HL-60/S4 treated with retinoic acid at 250 ng/mL for 4 days and 3 days (cell line): Measurements from ENCODE around the gene NPFF.
"Not testable (repeated sequence)": the region's sequence is repeated elsewhere in the genome, so short reads cannot be mapped to it uniquely, and the experiment has no call there.

Experiments
- in situ Hi-C: fragments of 300-500 bp; cut with MboI; formaldehyde crosslinking; loops from 2 replicates; pipeline ENCODE4 v1.7.0; 2022; ENCODE audit warnings: low sequenced_read_pairs

The NPFF gene, protein sequence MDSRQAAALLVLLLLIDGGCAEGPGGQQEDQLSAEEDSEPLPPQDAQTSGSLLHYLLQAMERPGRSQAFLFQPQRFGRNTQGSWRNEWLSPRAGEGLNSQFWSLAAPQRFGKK

GRCh38 chr12:53506881-53507602 lies at the start of gene NPFF:
Gene NPFF, minus strand, starts transcription at chr12:53507484. Its CDS starts 10 bp downstream, at chr12:53507474.
- in situ Hi-C loops = no loop called here

DNA sequence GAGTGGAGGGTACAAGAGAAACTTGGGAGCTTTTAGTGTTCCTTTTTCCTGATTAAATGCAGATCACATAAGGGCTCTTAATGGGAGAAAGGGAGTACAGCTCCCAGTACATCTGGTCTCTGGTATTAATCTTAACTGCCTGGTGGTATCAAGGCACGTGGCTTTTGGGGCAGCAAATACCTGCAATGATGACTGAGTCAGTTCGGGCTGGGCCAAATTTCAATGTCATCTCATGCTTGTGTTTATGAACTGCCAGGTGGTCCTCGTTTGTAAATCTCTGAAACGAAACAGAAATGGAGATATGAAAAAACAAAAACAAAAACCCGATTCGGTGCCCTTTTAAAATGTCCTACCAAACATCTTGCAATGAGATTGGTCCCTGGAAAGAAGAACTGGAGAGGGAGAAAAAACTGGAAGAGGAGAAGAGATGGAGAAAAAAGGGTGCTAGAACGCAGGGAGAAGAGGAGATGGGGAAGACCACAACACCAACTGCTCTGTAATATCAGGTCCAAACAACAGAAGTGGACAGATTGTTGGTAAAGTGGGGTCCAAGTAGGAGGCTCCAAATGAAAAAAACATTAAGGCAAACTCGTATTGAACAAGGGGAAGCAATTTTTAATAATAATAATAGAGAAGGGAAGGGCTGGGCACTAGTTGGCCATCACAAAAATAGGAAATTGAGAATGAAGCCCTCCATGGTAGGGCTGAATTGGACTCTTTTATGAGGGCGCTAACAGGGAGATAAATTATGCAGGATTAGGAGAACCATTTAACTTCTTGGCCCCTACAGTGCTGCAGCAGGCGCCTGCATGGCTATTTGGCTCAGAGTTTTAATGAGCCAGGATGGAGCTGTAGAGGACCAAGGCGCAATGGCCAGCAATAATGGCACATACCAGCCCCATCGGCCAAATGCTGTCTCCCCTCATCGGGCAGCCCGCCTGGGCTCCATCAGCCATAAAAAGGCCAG lies 45.4 kb upstream of the NPFF start:
- in situ Hi-C loops = no loop called here

DNA sequence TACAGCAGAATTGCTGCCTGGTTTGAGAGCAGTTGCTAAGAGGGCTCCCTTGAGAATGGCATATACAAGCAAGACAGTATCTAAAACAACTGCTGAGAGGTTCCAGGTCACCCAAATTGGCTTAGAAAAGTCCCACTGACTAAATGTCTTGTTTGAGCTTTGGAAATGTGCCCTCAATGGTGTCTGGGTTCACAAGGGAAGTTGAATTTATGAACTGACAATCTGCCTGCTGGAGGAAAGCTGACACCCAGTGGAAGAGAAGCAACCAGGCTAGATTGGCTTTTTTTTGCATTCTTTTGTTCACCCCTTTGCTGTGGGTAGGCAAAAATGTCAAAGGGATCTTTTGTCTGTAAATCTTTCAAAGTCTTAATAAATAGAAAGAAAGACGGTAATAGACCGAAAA lies 44.6 kb upstream of the NPFF start:
- in situ Hi-C loops = no loop called here

DNA sequence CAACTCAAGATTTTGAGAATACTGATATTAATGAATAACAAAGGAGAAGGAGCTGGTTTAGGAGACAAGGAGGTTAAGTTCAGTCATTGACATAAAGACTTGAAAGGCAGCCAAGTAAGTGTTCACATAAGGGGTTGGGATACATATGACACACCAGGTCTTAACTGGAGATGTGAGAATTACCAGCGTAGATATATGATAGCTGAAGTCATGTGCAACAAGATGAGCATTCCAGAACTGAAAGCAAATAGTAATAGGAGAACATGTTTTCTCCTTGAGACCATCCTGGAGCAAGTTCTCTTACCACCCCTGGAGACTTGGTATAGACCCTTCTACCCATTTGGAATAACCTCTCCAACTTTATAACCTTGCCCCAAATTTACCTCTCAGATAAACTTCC lies 43.3 kb upstream of the NPFF start:
- in situ Hi-C loops = no loop called here

DNA sequence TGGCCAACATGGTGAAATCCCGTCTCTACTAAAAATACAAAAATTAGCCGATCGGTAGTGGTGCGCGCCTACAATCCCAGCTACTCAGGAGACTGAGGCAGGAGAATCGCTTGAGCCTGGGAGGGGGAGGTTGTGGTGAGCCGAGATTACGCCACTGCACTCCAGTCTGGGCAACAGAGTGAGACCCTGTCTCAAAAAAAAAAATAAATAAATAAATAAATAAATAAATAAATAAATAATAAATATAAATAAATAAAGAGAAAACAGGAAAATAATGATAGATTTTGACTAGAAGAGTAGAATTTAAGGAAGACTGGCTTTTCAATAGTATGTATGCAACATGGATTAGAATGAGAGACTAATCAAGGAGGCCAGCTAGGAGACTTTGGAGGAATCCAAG lies 42.8 kb upstream of the NPFF start:
- in situ Hi-C loops = not testable (repeated sequence)

- in situ Hi-C loops = not testable (repeated sequence)
Measured at GRCh38 chr12:53548354-53548753, 41.1 kb upstream of the NPFF start.

- in situ Hi-C loops = no loop called here
Measured at GRCh38 chr12:53543539-53543938, 36.3 kb upstream of the NPFF start.

GRCh38 chr12:53539526-53539925 lies 32.2 kb upstream of the NPFF start:
- in situ Hi-C loops = no loop called here

- in situ Hi-C loops = no loop called here
Measured at GRCh38 chr12:53538209-53538689, 31.0 kb upstream of the NPFF start.

DNA sequence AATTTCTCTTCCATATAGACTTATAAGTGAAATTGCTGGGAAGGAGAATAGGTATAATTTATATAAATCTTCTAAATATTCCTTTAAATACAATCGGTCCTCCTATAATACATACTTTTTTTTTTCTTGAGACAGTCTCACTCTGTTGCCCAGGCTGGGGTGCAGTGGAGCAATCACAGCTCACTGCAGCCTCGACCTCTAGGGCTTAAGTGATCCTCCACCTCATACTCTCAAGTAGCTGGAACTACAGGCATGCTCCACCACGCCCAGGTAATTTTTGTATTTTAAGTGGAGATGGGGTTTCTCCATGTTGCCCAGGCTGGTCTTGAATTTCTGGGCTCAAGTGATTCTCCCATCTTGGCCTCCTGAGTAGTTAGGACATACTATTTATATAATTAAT lies 29.7 kb upstream of the NPFF start:
- in situ Hi-C loops = no loop called here

DNA sequence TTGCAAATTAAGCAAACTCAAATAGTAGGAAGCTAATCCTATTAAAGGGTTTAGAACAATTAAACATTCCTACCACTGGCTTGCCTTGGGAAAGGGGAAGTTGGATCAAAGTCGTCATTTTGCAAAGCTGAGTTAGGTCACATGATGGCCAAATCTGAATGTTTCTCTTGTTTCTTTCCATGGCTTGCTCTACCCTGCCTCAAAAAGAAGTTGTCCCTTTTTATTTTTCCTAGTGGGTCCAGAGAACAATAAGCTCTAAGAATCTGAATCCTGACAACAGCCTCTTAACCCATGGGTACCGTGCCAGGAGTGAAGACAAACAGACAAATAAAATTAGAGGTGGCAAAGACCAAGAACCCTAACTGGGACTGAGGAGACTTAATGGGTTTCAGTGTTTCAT lies 26.2 kb upstream of the NPFF start:
- in situ Hi-C loops = no loop called here

DNA sequence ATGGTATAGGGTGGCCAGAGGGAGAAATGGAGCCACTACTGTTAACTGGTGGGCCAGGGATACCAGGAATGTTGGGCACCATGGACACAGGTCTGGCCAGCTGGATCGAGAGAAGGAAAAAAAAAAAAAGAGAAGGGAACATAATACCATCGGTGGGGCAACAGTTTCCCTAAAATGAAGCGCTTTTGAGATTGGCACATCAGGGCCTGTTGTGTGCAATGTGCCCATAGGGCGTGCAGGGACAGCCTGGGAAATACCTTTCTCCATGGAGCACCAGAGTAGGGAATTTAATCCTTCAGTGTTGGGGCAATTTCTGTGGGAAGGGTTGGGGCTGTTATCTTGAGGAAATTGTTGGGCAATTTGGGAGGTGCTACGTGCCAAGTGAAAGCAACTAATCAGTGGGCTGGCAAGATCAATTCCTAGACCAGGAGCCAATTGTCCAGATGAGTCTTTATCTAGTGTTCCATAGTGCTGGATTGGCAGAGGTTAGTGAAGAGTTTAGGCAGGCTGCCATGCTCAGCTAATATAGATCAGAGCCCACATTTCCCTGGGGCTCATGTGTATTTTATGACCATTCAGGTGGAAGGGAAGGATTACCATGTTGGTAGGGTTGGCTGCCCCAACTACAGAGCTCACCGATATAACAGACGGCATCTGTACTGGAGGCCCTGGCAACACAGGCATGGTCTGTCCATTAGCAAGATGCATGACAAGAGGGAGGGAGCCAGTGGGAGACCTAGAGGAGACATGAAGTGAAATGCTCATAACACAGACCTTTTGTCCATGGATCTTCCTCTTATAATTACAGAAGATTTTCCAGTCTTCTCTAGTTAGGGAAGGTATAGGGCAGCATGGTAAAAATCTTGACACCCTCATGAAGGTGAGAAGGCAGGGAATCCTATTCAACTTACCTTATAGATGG lies 25.5 kb upstream of the NPFF start:
- in situ Hi-C loops = no loop called here

DNA sequence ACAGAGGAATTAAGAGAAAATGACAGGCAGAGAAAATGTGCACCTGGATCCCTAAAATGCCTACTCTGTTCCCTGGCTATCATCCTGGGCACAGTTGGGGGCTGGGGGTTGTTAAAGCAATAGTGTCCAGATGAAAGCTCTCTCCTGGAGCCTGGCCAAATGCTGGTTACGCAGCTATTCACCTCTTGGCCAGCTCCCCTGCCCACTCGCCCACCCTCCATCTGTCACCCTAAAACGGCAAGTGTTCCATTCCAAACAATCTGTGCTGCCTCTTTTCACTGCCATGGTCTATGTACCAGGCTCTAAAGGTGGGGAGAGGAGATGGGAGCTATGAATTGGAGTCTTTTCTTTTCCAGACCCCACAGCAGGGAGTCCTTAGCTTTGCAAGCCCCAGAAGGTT lies 24.7 kb upstream of the NPFF start:
- in situ Hi-C loops = no loop called here

DNA sequence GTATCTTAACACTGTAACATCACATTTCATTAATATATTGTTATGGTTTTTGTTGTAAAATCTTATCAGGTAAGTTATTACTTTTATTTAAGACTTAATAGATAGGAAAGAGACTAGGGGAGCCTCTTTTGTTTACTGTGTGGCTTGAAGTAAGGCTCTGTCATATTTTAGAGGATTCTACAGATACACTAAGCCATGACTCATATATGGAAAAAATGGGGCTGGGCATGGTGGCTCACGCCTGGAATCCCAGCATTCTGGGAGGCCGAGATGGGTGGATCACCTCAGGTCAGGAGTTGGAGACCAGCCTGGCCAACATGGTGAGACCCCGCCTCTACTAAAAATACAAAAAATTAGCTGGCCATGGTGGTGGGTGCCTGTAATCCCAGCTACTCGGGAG lies 23.6 kb upstream of the NPFF start:
- in situ Hi-C loops = no loop called here

GRCh38 chr12:53530061-53530460 lies 22.8 kb upstream of the NPFF start:
- in situ Hi-C loops = no loop called here

DNA sequence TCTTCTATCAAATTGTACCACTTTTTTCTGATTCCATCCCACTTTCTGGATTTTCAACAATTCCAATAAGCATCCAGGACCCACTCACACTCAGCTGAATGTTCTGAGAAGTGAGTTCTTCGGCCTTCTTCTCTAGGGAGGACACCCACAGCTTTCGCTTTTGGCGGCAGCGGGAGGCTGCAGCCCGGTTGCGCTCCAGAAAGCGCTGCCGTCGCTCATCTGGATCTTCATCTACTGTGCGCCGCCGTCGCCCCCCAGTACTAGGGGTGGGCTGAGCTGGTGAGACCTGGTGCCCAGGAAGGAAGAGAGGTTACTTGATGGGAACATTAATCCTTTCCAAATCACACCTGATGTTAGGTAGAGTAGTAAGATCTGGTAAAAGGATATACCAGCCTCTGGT lies 17.2 kb upstream of the NPFF start:
- in situ Hi-C loops = no loop called here

DNA sequence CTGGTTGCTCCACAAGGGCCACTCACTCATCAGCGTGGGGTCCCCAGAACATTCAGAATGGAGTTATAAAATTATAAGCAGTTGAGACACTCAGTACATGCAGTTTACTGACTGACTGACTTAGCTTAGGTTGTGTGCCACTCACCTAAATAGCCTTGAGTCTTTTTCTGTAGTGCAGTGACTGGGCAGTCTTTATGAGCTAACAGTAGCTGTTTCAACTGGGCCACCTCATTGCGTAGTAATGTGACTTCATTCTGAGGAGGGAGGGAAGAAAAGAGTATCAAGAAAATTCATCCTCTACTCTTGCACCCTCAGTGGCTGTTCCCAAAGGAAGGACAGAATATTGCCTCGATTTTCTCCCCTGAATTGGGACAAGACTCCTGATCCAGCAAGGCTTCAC lies 15.8 kb upstream of the NPFF start:
- in situ Hi-C loops = no loop called here

- in situ Hi-C loops = no loop called here
Measured at GRCh38 chr12:53518381-53518780, 11.1 kb upstream of the NPFF start.

- in situ Hi-C loops = no loop called here
Measured at GRCh38 chr12:53516758-53517455, 9.6 kb upstream of the NPFF start.

- in situ Hi-C loops = no loop called here
Measured at GRCh38 chr12:53515291-53515680, 8.0 kb upstream of the NPFF start.
